ENCODE data around the gene C9.
"Not testable (repeated sequence)": the region's sequence is repeated elsewhere in the genome, so short reads cannot be mapped to it uniquely, and the experiment has no call there.

DNA sequence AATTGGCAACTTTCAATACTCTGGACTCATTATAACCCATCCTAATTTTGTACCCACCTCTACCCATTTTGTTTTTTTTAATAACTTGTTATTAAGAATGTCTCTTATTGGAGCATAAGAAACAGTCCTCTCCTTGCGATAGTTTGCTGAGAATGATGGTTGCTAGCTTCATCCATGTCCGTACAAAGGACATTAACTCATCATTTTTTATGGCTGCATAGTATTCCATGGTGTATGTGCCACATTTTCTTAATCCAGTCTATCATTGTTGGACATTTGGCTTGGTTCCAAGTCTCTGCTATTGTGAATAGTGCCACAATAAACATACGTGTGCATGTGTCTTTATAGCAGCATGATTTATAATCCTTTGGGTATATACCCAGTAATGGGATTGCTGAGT, 39.5 kb upstream of the C9 start:
- TF ChIP-seq, protein P1, sequence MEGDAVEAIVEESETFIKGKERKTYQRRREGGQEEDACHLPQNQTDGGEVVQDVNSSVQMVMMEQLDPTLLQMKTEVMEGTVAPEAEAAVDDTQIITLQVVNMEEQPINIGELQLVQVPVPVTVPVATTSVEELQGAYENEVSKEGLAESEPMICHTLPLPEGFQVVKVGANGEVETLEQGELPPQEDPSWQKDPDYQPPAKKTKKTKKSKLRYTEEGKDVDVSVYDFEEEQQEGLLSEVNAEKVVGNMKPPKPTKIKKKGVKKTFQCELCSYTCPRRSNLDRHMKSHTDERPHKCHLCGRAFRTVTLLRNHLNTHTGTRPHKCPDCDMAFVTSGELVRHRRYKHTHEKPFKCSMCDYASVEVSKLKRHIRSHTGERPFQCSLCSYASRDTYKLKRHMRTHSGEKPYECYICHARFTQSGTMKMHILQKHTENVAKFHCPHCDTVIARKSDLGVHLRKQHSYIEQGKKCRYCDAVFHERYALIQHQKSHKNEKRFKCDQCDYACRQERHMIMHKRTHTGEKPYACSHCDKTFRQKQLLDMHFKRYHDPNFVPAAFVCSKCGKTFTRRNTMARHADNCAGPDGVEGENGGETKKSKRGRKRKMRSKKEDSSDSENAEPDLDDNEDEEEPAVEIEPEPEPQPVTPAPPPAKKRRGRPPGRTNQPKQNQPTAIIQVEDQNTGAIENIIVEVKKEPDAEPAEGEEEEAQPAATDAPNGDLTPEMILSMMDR (IDR thresholded peaks at IDR 0.05) = not testable (repeated sequence)
- TF ChIP-seq POLR2A (IDR thresholded peaks at IDR 0.05) = not testable (repeated sequence)
